HPDE6-E6E7 (cell line): ENCODE measurements around the gene TMEM236.
A peak's percentile ranks its signal among the peaks of the same experiment; 100 is the strongest.

ENCODE experiments used
- DNase-seq: peaks from one replicate; pipeline ENCODE4 v3.0.0; 2011; ENCODE audit warnings: missing footprints; ENCODE audit errors: extremely low spot score

TMEM236 gene

GRCh38 chr10:17787087-17787961, 35.3 kb downstream of the TMEM236 start:
- peak; percentile 6 for DNase-seq

DNA sequence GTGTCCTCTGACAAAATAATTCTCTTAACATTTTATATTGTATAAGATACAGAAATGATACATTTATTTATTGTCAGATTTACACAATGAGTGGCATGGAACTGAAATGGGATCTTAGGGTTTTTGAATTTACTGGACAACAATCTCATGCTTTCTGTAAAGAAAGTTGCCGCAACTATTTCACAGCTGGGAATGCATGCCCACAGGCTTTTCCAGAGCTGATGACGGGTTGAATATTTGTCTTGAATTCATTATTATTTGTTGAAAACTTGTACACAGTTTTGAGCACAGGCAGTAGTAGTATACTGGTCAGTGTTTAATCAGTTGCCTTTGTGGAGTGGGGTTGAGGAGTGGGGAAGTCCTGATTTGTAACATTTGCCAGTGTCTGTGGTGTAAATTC, 36.6 kb downstream of the TMEM236 start:
- DNase-seq = no peak

GRCh38 chr10:17789396-17789795, 37.4 kb downstream of the TMEM236 start:
- no peak for DNase-seq

DNA sequence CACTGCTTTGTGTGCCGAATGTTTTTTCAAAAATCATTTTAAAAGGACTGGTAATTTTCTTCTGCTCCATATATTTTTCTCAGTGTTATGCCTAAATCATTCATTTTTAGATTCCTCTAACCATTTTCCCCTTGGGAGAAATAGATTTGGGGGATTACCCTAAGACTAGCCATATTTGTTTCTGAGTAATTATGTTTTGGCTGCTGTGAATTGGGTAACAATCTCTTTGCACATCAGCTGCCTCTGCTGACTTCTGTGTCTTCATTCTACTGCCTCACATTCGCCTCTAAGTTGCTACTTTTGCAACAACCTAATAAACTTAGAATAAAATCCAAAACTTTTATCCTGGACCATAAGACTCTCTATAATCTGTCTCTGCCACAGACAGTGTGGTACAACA, 38.6 kb downstream of the TMEM236 start:
- DNase-seq = no peak

DNA sequence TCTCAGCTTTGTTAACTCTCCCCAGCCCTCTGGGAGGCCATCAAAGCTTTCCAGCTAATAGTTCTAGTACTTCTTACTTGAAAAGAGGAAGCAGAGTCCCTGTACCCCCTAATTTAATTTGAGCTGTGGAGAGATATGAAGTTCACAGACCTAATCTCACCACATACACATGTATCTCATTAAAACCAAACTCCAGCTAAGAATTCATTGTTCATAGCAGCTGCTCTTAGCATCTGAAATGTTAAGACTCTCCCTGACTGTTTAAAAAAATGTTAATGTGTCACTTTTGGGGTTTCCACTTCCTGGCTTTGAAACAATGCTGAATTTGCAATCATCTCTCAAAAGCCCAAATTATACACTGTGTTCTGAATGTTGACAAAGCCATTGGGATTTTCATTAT, 41.0 kb downstream of the TMEM236 start:
- no peak for DNase-seq

DNA sequence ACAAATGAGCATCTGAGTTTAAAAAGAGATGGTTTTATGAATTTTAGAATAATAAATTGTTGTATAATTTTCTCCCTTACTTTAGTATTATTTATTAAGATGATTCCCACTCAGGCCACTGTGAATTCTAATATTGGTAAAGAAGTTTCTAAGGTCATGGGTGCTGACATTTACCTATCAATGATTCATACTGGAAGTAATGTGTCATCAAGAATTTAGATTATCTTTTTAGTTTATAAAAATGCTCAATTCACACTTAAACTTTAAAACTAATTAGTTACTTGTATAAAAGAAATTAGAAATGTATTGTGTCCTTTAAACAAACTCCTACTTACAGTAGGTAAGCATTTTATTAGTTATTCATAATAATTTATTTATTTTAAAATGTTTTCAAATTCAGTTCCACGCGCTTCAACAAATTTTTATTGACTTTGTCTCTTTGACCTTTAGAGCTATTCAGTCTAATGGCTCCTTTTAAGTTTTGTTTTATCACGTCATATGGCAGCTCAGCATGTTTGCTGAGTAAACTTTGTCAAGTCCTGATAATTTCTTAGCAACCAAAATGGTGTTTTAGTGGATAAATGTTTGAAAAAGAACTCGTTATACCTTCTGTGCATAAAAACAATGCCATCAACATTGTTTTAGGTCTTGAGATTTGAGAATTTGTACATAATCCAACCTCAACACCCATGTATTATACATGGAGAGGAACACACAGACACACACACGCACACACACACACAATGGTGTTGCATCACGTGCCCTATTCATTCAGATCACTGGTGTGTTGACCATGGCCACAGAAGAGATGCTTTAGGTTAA, 42.0 kb downstream of the TMEM236 start:
- DNase-seq = no peak

DNA sequence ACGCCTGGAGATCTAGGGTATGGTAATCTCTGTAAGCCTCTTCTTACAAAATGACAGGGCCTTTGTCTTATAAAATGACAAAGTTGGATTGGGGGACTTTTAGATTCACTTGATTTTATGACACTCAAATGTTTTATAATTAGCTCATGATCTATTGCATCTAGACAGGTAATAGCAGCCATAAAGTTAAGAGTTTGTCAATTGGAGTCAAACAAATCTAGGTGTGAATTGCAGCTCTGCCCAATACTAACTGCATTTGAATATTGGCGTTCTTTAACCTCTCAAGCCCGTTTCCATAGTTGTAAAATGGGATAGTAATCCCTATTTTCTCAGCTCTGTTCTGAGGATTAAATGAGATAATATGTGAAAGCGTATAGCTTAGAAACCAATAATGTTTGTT, 43.1 kb downstream of the TMEM236 start:
- no peak for DNase-seq

GRCh38 chr10:17795813-17796594, 44.0 kb downstream of the TMEM236 start:
- DNase-seq = no peak

- DNase-seq = no peak
Observed at GRCh38 chr10:17801507-17801906, 49.5 kb downstream of the TMEM236 start.

- DNase-seq = no peak
Observed at GRCh38 chr10:17802350-17802749, 50.3 kb downstream of the TMEM236 start.

DNA sequence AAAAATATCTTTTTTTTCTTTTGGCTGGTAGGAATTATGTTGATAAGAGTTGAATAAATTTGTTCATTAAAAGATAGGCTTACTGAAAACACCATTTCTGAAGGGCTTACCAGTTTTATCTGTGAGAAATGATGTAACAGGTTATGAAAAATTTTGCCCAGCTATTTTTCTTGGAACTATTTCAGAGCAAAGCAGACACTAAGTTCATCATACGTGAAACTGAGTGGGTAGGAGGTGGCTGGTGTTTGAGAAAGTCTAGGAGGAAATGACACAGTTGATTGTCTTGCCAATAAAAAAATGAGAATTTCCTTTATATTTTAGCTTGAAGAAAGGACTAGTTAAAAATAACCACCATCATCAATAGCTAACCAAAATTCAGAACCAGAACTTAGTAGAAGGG, 51.0 kb downstream of the TMEM236 start:
- DNase-seq = no peak

DNA sequence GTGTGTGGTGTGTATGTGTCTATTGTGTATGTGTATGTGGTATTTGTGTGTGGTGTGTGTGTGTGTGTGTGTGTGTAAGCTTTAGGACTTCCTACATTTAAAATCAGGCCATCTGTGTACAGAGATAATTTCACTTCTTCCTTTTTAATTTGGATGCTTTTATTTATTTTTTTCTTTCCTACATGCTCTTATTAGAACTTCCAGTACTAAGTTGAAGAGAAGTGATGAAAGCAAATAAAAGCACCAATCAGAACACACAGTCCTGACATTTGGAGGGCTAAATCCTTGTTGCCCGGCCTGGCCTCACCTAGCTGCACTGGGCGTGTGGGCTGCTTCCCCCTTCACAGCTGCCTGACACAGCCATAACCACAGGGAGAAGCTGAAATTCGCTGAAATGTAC, 53.3 kb downstream of the TMEM236 start:
- no peak for DNase-seq

GRCh38 chr10:17805921-17806577, 54.0 kb downstream of the TMEM236 start:
- DNase-seq = no peak

DNA sequence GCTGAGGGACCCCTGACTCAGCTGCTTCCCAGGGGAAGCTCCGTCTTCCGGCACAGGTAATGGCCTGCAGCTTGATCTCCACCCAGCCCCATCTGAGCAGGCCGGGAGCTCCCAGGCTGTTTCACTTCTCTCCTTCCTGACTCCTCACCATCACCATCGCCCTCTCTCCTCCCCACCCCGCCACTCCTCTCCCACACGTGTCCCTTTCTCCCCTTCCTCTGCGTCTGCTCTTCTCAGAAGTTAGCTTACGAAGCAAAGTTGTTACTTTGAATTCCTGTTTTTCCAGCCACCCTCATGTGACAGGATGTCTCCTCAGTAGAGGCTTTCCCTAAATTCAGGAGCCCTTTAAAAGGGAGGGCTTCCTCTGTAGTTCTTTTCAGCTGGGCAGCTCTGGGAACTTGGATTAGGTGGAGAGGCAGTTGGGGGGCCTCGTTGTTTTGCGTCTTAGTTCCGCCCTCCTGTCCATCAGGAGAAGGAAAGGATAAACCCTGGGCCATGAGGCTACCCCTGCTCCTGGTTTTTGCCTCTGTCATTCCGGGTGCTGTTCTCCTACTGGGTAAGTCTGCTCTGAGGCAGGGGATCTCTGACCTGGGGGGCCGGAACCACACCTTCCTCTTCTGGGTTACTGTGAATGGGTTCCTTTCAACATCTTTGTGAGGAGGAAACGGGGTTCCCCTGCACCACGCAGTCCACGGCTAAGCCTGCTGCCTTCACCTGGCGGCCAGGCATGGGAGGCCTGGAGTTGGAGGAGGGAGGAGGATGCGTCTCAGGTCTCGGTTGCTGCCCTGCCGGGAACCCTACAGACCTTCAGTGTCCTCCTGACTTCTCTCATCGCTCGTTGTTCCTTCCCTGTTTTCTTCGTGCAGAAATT, 57.2 kb downstream of the TMEM236 start, which contains the start of gene MRC1:
MRC1 (plus strand) TSS at position 378 of the 871 bp plus-strand sequence; CDS start at position 496, 118 bp downstream.
- DNase-seq = no peak

DNA sequence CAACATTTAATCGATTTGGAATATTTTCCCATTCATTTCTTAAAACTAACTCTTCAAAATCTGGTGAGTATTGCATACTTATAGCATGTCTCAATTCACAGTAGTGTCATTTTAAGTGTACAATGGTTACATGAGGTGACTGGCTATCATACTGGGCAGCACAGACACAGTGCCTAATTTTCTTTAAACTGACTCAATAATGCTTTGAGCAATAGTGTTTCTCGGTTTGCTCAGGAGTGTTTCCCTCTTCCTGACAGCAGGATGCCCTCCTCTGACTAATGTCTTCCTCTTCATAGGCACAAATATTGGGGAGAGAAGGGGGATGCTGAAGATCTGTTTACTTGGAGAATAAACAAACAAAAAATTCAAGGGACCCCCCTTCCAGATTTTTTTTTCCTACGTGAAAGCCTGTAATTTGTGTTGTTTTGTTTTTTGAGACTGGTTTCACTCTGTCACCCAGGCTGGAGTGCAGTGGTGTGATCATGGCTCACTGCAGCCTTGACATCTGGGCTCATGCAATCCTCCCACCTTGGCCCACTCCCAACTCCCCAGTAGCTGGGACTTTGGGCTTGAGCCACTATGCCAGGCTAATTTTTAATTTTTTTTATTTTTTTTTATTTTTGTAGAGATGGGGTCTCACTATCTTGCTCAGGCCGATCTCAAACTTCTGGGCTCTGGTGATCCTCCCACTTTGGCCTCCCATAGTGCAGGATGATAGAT, 59.3 kb downstream of the TMEM236 start:
- DNase-seq = no peak

GRCh38 chr10:17814973-17815372, 63.0 kb downstream of the TMEM236 start:
- DNase-seq = no peak

DNA sequence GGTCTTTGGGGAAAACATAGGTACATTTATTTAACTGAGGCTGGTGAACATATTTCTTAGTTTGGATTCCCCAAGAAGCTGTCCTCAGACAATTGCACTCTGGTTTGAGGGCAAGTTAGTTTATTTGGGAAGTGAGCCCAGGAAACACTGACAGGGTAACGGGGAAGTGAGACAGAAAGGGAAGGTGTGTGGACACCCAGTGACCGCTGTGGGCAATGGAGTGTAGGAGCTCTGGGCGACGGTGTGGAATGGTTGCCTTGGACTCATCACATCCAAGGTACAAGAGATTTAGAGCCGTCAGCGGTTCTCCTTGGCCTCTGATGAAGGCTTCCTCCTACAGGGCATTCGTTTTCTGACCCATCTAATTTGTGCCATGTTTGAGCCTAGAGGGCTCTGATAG, 64.2 kb downstream of the TMEM236 start:
- no peak for DNase-seq

GRCh38 chr10:17817316-17817715, 65.3 kb downstream of the TMEM236 start:
- no peak for DNase-seq

- DNase-seq = no peak
Observed at GRCh38 chr10:17817790-17818189, 65.8 kb downstream of the TMEM236 start.

- DNase-seq = no peak
Observed at GRCh38 chr10:17819836-17820235, 67.8 kb downstream of the TMEM236 start.
